IMR-90 (cell line): Measurements from ENCODE around the gene AP3D1. TPM values are rescaled to one million over a fixed set of nuclear protein-coding genes. Genes with fewer than 3 reads are reported as not detected.

Source experiments
- ATAC-seq: fragments of 200-7000 bp; cut with Tn5 transposase; 2 replicates; pipeline ENCODE4 v1.9.1; 2020; ENCODE audit warnings: low read depth, mild to moderate bottlenecking, moderate library complexity
- BruUV-seq: library from RNA; stranded (reverse); fragments of 400-500 nt; replicated peaks from 2 replicates; lab custom pipeline; 2021; lab: Mats Ljungman, UMichigan
- CTCF ChIA-PET: fragments of 300-600 bp; formaldehyde crosslinking; extraction: SDS; loops from one replicate; lab custom pipeline; 2021; ENCODE audit warnings: antibody characterized with exemption; lab: Yijun Ruan, JAX
- POLR2A ChIA-PET: fragments of 300-600 bp; sonication (Branson Sonifier 250); formaldehyde crosslinking; loops from one replicate; lab custom pipeline; 2022; ENCODE audit warnings: antibody characterized with exemption; ENCODE audit not compliant: unreplicated experiment; lab: Charles Lee
- DNase-seq: peaks from one replicate; pipeline ENCODE4 v3.0.0; 2013
- H2AFZ ChIP-seq: replicated peaks from 2 replicates; pipeline ENCODE3; 2013; ENCODE audit warnings: low read length, mild to moderate bottlenecking; ENCODE audit not compliant: poor library complexity
- H2AK5ac ChIP-seq: 2 replicates; pipeline ENCODE4 v1.6.1; 2013; ENCODE audit warnings: low read depth, low read length, inconsistent platforms
- H2AK9ac ChIP-seq: replicated peaks from 2 replicates; pipeline ENCODE3; 2013; ENCODE audit warnings: mild to moderate bottlenecking, low read depth, low read length, moderate library complexity; ENCODE audit not compliant: poor library complexity
- H2BK120ac ChIP-seq: 2 replicates; pipeline ENCODE4 v1.6.1; 2013; ENCODE audit warnings: low read depth, low read length, inconsistent platforms
- H2BK15ac ChIP-seq: 3 replicates; pipeline ENCODE4 v1.6.1; 2013; ENCODE audit warnings: low read depth, low read length, inconsistent platforms
- H2BK20ac ChIP-seq: 2 replicates; pipeline ENCODE4 v1.6.1; 2013; ENCODE audit warnings: low read depth, mild to moderate bottlenecking, inconsistent platforms, low read length, moderate library complexity
- H2BK5ac ChIP-seq: 2 replicates; pipeline ENCODE4 v1.6.1; 2013; ENCODE audit warnings: mild to moderate bottlenecking, low read depth, low read length, inconsistent platforms; ENCODE audit not compliant: poor library complexity, severe bottlenecking
- H3K14ac ChIP-seq: replicated peaks from 2 replicates; pipeline ENCODE4 v1.6.1; 2013; ENCODE audit warnings: low read depth, low read length, inconsistent platforms
- H3K18ac ChIP-seq: 2 replicates; pipeline ENCODE4 v1.6.1; 2013; ENCODE audit warnings: low read depth, low read length, control low read depth
- H3K23ac ChIP-seq: 2 replicates; pipeline ENCODE4 v1.6.1; 2013; ENCODE audit warnings: low read depth, low read length, inconsistent platforms
- H3K27ac ChIP-seq: 2 replicates; pipeline ENCODE4 v1.5.1; 2013; ENCODE audit warnings: mild to moderate bottlenecking, control low read depth, low read length; ENCODE audit not compliant: insufficient read depth
- H3K27me3 ChIP-seq: 2 replicates; pipeline ENCODE4 v1.6.1; 2013; ENCODE audit warnings: low read length; ENCODE audit not compliant: control insufficient read depth, insufficient read depth
- H3K36me3 ChIP-seq: 2 replicates; pipeline ENCODE4 v1.6.1; 2013; ENCODE audit warnings: low read length, mixed read lengths; ENCODE audit not compliant: control insufficient read depth, insufficient read depth
- H3K4ac ChIP-seq: 2 replicates; pipeline ENCODE4 v1.6.1; 2013; ENCODE audit warnings: low read depth, low read length, inconsistent platforms
- H3K4me1 ChIP-seq: 2 replicates; pipeline ENCODE4 v1.6.1; 2013; ENCODE audit warnings: low read length, mixed read lengths; ENCODE audit not compliant: control insufficient read depth, insufficient read depth
- H3K4me2 ChIP-seq: 2 replicates; pipeline ENCODE4 v1.6.1; 2013; ENCODE audit warnings: low read depth, mild to moderate bottlenecking, control low read depth, low read length, moderate library complexity
- H3K4me3 ChIP-seq: 2 replicates; pipeline ENCODE4 v1.5.1; 2013; ENCODE audit warnings: low read depth, mild to moderate bottlenecking, control low read depth, low read length, moderate library complexity; ENCODE audit not compliant: insufficient read depth
- H3K56ac ChIP-seq: 2 replicates; pipeline ENCODE4 v1.6.1; 2013; ENCODE audit warnings: low read length, inconsistent platforms; ENCODE audit not compliant: insufficient read depth; ENCODE audit errors: extremely low read depth
- H3K79me1 ChIP-seq, 2 experiments: 2 replicates each; pipeline ENCODE4 v1.6.1; 2013; ENCODE audit warnings: low read length in 2 of 2, inconsistent platforms in 1 of 2, low read depth in 1 of 2
- H3K9ac ChIP-seq: 2 replicates; pipeline ENCODE4 v1.6.1; 2013; ENCODE audit warnings: low read depth, low read length, control low read depth
- H3K9me1 ChIP-seq: 2 replicates; pipeline ENCODE4 v1.6.1; 2013; ENCODE audit warnings: low read length, inconsistent platforms; ENCODE audit not compliant: insufficient read depth
- H3K9me3 ChIP-seq: 2 replicates; pipeline ENCODE4 v1.6.1; 2013; ENCODE audit warnings: low read length; ENCODE audit not compliant: control insufficient read depth, insufficient read depth
- H4K20me1 ChIP-seq: 2 replicates; pipeline ENCODE4 v1.6.1; 2013; ENCODE audit warnings: low read length, inconsistent platforms; ENCODE audit not compliant: insufficient read depth
- H4K5ac ChIP-seq: 2 replicates; pipeline ENCODE4 v1.6.1; 2013; ENCODE audit warnings: mild to moderate bottlenecking, low read depth, low read length, control low read depth
- H4K8ac ChIP-seq, 2 experiments: 2 replicates each; pipeline ENCODE4 v1.6.1; 2013; ENCODE audit warnings: low read depth in 2 of 2, low read length in 2 of 2, control low read depth in 1 of 2, inconsistent platforms in 1 of 2
- H4K91ac ChIP-seq: 2 replicates; pipeline ENCODE4 v1.6.1; 2013; ENCODE audit warnings: low read depth, low read length, inconsistent platforms; ENCODE audit not compliant: insufficient read depth
- BHLHE40 ChIP-seq: fragments of 150-350 bp; IDR thresholded peaks from 2 replicates; pipeline ENCODE4 v1.6.1; 2016; ENCODE audit warnings: mild to moderate bottlenecking, low read depth, low read length
- CEBPB ChIP-seq: IDR thresholded peaks from 2 replicates; pipeline ENCODE4 v1.6.1; 2012; ENCODE audit warnings: low read depth, low read length, improper control_type of control experiment
- CHD1 ChIP-seq: IDR thresholded peaks from 2 replicates; pipeline ENCODE4 v1.6.1; 2012; ENCODE audit warnings: low read depth, low read length, improper control_type of control experiment
- FOS ChIP-seq: fragments of 150-350 bp; IDR thresholded peaks from 2 replicates; pipeline ENCODE4 v1.6.1; 2016; ENCODE audit warnings: low read depth, low read length
- MAFK ChIP-seq: IDR thresholded peaks from 2 replicates; pipeline ENCODE4 v1.6.1; 2012; ENCODE audit warnings: low read depth, low read length, improper control_type of control experiment
- MAZ ChIP-seq: IDR thresholded peaks from 2 replicates; pipeline ENCODE4 v1.6.1; 2012; ENCODE audit warnings: low read depth, mild to moderate bottlenecking, low read length, improper control_type of control experiment, moderate library complexity, borderline replicate concordance
- MXI1 ChIP-seq: IDR thresholded peaks from 2 replicates; pipeline ENCODE4 v1.6.1; 2012; ENCODE audit warnings: low read depth, mild to moderate bottlenecking, low read length, moderate library complexity, borderline replicate concordance
- NFE2L2 ChIP-seq: fragments of 150-350 bp; IDR thresholded peaks from 2 replicates; pipeline ENCODE4 v1.6.1; 2016; ENCODE audit warnings: low read depth, mild to moderate bottlenecking, low read length
- POLR2A ChIP-seq: IDR thresholded peaks from 2 replicates; pipeline ENCODE4 v1.6.1; 2012; ENCODE audit warnings: mild to moderate bottlenecking, low read depth, low read length
- RAD21 ChIP-seq: IDR thresholded peaks from 2 replicates; pipeline ENCODE4 v1.6.1; 2012; ENCODE audit warnings: low read length, improper control_type of control experiment
- RCOR1 ChIP-seq: IDR thresholded peaks from 2 replicates; pipeline ENCODE4 v1.6.1; 2012; ENCODE audit warnings: mild to moderate bottlenecking, low read length, improper control_type of control experiment; ENCODE audit not compliant: insufficient replicate concordance
- RFX5 ChIP-seq: IDR thresholded peaks from 2 replicates; pipeline ENCODE4 v1.8.0; 2012; ENCODE audit warnings: low read depth, mild to moderate bottlenecking, low read length, moderate library complexity
- SMC3 ChIP-seq: fragments of 150-350 bp; IDR thresholded peaks from 2 replicates; pipeline ENCODE4 v1.6.1; 2016; ENCODE audit warnings: low read depth, mild to moderate bottlenecking, antibody characterized with exemption, low read length, moderate library complexity
- WGBS, 2 experiments: methylation state at CpG; one replicate each; pipeline versions ENCODE4 v1.1.5 to v1.1.7; 2013; ENCODE audit warnings: missing lambda C conversion rate in 2 of 2; ENCODE audit not compliant: insufficient read length in 1 of 2; ENCODE audit errors: extremely low coverage in 2 of 2; 5-methylcytosine and 5-hydroxymethylcytosine counted together
- dilution Hi-C: fragments of 300-500 bp; cut with HindIII; formaldehyde crosslinking; loops from one replicate; pipeline ENCODE4 v1.14.3; 2018; ENCODE audit warnings: low sequenced_read_pairs; ENCODE audit not compliant: unreplicated experiment
- in situ Hi-C: fragments of 300-500 bp; cut with MboI; formaldehyde crosslinking; loops from 3 replicates; pipeline ENCODE4 v1.14.3; 2019; ENCODE audit warnings: low sequenced_read_pairs, inconsistent platforms, mixed read lengths
- intact Hi-C: fragments of 100-400 bp; cut with micrococcal nuclease; formaldehyde crosslinking; loops from 2 replicates; pipeline ENCODE4 v1.10.0; 2022
- polyA plus RNA-seq, 3 experiments: library from polyadenylated mRNA; depleted of rRNA; stranded (reverse); fragments of >200 nt; gene quantifications; 2 replicates each; pipeline ENCODE4 v1.2.3, GENCODE V29; 2012; ENCODE audit warnings: low replicate concordance in 1 of 3
- total RNA-seq: library from RNA; depleted of rRNA; stranded (reverse); fragments of >200 nt; gene quantifications from 2 replicates; pipeline ENCODE4 v1.2.3, GENCODE V29; 2012
- TF ChIP-seq, protein P1 (sequence below): fragments of 150-350 bp; IDR thresholded peaks from 2 replicates; pipeline ENCODE4 v1.6.1; 2017; ENCODE audit warnings: mild to moderate bottlenecking, antibody characterized with exemption, low read length, low read depth
- TF ChIP-seq, protein P2 (sequence below): fragments of 150-350 bp; IDR thresholded peaks from 2 replicates; pipeline ENCODE4 v1.6.1; 2016; ENCODE audit warnings: low read depth, mild to moderate bottlenecking, low read length, moderate library complexity, borderline replicate concordance
- TF ChIP-seq, protein P3 (sequence below): conservative IDR thresholded peaks from 2 replicates; pipeline ENCODE4 v1.5.1; 2012; ENCODE audit warnings: mild to moderate bottlenecking, low read depth, low read length, improper control_type of control experiment

The AP3D1 gene
- total and polyA plus RNA-seq, 2 of the 4 experiments (the other 2 are of a cell fraction) = 75.3 to 129 TPM

DNA sequence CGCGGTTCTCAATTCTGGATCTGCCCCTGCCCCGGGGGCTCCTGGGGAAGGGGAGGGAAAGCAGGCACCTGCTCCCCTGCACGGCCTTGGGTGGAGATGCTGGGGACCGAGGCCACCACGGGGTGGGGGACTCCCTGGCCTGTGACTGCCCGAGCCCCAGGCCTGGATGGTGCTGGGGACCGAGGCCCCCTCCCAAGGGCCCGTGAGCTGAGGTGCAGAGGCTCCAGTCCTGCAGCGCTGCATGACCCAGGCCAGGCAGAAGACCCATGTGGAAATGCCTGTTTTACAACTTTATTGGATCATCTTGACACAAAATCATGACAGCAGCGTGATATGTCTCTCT is 50.7 kb downstream of the AP3D1 start:
- H4K8ac ChIP-seq = no peak overlapping the region
- DNase-seq = no peak
- H3K79me1 ChIP-seq = peaks cover 12 to 36% of the 10 kb centered on the region in 2 experiments
- H3K9me3 ChIP-seq = no peaks in the 10 kb centered on the region
- whole genome bisulfite sequencing, 2 experiments = 94% methylated on average over 4 of the region's 11 CpGs; no CpG with 5 or more reads in 1 of the 2 experiments
- no peak overlapping the region for H3K4ac ChIP-seq
- no peaks in the 10 kb centered on the region; the same call in 1 of the 2 replicates for H3K4me1 ChIP-seq
- no peak overlapping the region for H3K23ac ChIP-seq
- H2BK20ac ChIP-seq = no peak overlapping the region
- H2AK9ac ChIP-seq = no peak overlapping the region
- H3K4me2 ChIP-seq = no peak overlapping the region
- POLR2A ChIA-PET = no interaction called here
- in situ Hi-C loops (no loop called here), intact Hi-C loops (no loop called here), dilution Hi-C loops (no loop called here)
- H3K18ac ChIP-seq = no peak overlapping the region
- no peak overlapping the region for H2BK15ac ChIP-seq
- H3K36me3 ChIP-seq = peaks cover 43% of the 10 kb centered on the region
- H3K14ac ChIP-seq = no peak overlapping the region
- peaks cover 7% of the 10 kb centered on the region for H3K9me1 ChIP-seq
- CTCF ChIA-PET = no interaction called here
- H3K9ac ChIP-seq = no peak overlapping the region
- no peak overlapping the region for H4K91ac ChIP-seq
- no peak overlapping the region for H4K5ac ChIP-seq
- no peak overlapping the region for H2BK120ac ChIP-seq
- no peak overlapping the region for H3K27ac ChIP-seq
- TF ChIP-seq RAD21 (no peak), NFE2L2 (no peak), RCOR1 (no peak), MXI1 (no peak), FOS (no peak), SMC3 (no peak), CHD1 (no peak), POLR2A (no peak), CEBPB (no peak), BHLHE40 (no peak), RFX5 (no peak), MAZ (no peak), MAFK (no peak)
- TF ChIP-seq, protein P1, sequence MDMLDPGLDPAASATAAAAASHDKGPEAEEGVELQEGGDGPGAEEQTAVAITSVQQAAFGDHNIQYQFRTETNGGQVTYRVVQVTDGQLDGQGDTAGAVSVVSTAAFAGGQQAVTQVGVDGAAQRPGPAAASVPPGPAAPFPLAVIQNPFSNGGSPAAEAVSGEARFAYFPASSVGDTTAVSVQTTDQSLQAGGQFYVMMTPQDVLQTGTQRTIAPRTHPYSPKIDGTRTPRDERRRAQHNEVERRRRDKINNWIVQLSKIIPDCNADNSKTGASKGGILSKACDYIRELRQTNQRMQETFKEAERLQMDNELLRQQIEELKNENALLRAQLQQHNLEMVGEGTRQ = no peak
- TF ChIP-seq, protein P2, sequence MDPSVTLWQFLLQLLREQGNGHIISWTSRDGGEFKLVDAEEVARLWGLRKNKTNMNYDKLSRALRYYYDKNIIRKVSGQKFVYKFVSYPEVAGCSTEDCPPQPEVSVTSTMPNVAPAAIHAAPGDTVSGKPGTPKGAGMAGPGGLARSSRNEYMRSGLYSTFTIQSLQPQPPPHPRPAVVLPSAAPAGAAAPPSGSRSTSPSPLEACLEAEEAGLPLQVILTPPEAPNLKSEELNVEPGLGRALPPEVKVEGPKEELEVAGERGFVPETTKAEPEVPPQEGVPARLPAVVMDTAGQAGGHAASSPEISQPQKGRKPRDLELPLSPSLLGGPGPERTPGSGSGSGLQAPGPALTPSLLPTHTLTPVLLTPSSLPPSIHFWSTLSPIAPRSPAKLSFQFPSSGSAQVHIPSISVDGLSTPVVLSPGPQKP = no peak
- TF ChIP-seq, protein P3, sequence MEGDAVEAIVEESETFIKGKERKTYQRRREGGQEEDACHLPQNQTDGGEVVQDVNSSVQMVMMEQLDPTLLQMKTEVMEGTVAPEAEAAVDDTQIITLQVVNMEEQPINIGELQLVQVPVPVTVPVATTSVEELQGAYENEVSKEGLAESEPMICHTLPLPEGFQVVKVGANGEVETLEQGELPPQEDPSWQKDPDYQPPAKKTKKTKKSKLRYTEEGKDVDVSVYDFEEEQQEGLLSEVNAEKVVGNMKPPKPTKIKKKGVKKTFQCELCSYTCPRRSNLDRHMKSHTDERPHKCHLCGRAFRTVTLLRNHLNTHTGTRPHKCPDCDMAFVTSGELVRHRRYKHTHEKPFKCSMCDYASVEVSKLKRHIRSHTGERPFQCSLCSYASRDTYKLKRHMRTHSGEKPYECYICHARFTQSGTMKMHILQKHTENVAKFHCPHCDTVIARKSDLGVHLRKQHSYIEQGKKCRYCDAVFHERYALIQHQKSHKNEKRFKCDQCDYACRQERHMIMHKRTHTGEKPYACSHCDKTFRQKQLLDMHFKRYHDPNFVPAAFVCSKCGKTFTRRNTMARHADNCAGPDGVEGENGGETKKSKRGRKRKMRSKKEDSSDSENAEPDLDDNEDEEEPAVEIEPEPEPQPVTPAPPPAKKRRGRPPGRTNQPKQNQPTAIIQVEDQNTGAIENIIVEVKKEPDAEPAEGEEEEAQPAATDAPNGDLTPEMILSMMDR = no peak
- H3K27me3 ChIP-seq = no peaks in the 10 kb centered on the region
- ATAC-seq = no peak
- H2BK5ac ChIP-seq = no peak overlapping the region
- H3K56ac ChIP-seq = no peak overlapping the region
- H4K20me1 ChIP-seq = peaks cover 55% of the 10 kb centered on the region
- no peak overlapping the region for H3K4me3 ChIP-seq
- no peak overlapping the region for H2AFZ ChIP-seq
- BruUV-seq = no TSS peak
- H2AK5ac ChIP-seq = no peak overlapping the region
